CD4-positive, alpha-beta T cell treated with Interferon alpha-2 for 1 hour (primary cell): ENCODE data around the gene SAMD9.
"Not testable (repeated sequence)": the region's sequence is repeated elsewhere in the genome, so short reads cannot be mapped to it uniquely, and the experiment has no call there.

Source experiments
- DNase-seq, 2 donors: peaks; one replicate each; pipeline ENCODE4 v3.0.0-alpha.2; 2020 to 2022

The SAMD9 gene

GRCh38 chr7:93119191-93119905 lies 1.6 kb upstream of the SAMD9 start:
- DNase-seq: no peak

- DNase-seq: peak in 1 of 2 donors; percentile 42
Measured at GRCh38 chr7:93117327-93117726, 452 bp downstream of the SAMD9 start.

DNA sequence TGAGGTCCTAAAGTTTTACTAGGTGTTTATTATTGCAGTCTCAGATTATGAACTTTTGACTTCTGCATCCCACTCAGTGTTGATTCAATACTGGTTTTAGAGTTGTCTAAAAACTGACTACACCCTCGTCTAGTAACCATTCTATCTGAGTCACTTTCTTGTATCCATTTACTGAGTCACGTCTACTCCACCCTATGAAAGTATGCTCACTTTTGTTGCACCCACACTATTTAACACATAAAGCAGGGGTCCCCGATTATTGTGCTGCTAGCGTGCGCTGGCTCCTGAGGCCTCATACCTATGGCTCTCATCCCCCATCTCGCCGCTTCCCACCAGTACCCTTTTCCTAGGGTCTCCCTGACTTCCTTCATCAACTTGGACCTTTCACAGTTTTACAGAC lies 2.0 kb downstream of the SAMD9 start:
- peak in 1 of 2 donors; percentile 23 for DNase-seq

DNA sequence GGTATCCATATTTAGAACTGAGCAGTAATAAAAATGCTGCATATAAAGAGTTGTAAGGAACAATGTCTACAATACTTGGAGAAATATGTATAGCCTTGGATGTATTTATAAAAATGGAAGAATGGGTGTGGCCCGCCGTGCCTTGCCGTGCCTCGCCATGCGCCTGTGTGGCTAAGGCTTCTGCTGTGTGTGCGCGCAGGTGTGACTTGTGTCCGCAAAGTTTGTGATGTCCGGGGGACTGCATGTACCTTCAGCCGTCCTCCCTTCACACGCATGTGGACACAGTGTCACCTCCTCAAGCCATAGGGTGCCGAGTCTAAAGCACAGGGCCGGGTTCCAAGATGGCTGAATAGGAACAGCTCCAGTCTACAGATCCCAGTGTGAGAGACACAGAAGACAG lies 9.8 kb downstream of the SAMD9 start:
- no peak for DNase-seq

DNA sequence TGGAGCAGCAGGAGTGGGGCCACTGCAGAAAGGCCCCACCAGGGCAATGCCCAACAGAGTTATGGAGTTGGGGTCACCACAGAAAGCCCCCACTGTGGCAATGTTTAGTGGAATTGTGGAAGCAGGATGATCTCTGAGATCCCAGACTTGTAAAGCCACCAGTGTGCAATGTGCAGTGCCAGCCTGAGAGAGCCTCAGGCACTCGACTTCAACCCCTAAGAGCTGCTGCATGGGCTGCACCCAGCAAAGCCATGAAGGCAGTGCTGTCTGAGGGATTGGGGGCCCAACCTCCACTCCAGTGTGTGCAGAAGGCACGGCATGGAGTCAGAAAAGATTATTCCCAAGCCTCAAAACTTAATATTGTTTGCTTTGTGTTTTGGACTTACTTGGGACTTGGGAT lies 20.4 kb downstream of the SAMD9 start:
- DNase-seq: no peak

DNA sequence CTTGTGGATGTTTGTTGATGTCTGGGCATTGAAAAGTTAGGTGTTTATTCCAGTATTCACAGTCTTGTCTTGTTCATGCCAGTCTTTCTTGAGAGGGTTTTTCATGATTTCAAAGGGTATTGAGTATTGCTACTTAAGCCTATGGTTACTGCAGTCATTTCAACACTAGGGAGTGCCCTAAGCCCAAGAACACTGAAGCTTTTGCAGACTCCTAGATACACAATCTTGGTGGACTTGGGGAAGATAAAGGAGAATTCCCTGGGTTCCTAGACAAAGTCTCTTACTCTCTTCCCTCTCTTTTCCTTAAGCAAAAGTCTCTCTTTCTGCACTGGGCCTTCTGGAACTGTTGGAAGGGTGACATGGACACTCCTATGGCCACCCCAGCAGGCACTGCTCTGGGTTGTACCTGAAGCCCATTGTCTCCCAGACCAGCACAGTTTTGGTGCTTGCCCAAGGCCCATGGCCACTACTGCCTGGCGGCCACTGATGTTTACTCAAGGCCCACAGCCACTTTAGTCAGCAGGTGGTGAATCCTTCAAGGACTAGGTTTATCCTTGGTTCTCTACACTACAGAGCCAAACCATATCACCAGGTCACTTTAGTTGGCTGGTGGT lies 24.9 kb downstream of the SAMD9 start:
- DNase-seq: no peak

- not testable (repeated sequence) for DNase-seq
Measured at GRCh38 chr7:93073357-93073756, 44.4 kb downstream of the SAMD9 start.

DNA sequence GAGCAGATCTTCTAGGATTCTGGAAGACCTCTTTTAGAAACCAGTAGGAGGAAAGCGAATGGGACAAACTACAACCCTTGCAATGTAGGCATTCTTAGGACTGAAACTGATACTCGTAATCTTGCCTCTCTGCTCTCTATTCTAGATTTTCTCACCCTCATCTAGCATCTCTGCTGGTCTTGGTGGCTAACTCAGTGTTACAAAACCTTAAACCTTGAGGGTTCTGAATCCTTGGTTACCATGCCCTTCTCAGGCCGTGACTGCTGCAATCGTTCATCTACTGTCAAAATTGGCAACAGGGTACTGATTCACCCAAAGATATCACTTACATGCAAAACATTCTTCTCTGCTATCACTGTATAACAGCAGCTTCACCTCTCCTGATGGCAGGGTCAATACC lies 55.2 kb downstream of the SAMD9 start:
- DNase-seq: no peak

GRCh38 chr7:93060865-93061264 lies 56.9 kb downstream of the SAMD9 start:
- no peak for DNase-seq

- no peak for DNase-seq
Measured at GRCh38 chr7:93060025-93060424, 57.8 kb downstream of the SAMD9 start.

DNA sequence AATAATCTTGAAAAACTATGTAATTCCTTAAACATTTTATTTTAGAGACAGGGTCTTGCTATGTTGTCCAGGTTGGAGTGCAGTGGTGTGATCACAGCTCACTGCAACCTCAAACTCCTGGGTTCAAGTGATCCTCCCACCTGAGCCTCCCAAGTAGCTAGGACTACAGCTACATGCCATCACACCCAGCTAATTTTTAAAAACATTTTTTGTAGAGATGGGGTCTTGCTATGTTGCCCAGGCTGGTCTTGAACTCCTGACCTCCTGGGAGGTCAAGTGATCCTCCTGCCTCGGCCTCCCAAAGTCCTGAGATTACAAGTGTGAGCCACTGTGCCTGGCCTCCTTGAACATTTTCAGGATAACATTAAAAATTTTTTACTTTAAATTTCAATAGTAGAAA lies 61.2 kb downstream of the SAMD9 start:
- DNase-seq: not testable (repeated sequence)

DNA sequence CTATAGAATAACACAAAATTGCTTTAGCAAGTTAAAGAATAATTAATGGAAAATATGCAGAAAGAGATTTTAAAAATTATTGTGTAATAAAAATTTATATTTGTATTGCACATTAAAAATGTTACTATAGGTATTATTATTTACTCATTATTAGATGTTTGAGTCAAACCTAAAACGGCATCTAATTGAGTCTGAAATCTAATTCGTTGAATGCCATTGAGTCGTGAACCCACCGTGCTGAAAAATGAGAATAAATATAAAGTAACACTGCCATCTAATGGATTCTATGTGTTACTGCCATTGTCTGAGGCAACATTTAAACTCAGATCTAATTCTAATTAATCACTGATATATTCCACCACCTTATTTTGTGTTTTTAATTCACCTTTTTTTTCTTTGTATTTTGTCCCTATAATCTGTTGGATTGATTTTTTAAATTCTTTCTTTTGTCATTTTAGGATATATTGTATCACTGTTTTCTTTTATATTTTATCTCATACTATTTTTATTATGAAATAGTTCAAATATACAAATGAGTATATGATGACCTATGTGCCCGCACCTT lies 62.2 kb downstream of the SAMD9 start:
- peak in 1 of 2 donors; percentile 61 for DNase-seq

DNA sequence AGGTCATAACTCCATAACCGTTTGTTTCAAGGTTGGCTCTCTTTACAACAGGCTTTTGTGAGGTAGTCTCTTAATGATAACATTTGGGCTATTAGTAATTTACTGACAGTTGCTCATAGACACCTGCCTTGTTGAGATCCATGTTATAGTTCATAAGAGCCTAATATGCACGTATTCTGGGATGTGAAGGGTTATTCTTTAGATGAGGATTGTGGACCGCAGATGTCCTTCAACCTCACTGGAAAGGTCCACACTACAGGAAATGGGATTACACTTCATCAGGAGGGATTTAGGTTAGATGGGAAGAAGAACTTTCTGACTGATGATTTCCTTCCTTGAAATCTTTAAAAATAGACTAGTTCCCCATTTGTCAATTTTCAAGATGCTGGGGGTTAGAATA lies 62.8 kb downstream of the SAMD9 start:
- no peak for DNase-seq

DNA sequence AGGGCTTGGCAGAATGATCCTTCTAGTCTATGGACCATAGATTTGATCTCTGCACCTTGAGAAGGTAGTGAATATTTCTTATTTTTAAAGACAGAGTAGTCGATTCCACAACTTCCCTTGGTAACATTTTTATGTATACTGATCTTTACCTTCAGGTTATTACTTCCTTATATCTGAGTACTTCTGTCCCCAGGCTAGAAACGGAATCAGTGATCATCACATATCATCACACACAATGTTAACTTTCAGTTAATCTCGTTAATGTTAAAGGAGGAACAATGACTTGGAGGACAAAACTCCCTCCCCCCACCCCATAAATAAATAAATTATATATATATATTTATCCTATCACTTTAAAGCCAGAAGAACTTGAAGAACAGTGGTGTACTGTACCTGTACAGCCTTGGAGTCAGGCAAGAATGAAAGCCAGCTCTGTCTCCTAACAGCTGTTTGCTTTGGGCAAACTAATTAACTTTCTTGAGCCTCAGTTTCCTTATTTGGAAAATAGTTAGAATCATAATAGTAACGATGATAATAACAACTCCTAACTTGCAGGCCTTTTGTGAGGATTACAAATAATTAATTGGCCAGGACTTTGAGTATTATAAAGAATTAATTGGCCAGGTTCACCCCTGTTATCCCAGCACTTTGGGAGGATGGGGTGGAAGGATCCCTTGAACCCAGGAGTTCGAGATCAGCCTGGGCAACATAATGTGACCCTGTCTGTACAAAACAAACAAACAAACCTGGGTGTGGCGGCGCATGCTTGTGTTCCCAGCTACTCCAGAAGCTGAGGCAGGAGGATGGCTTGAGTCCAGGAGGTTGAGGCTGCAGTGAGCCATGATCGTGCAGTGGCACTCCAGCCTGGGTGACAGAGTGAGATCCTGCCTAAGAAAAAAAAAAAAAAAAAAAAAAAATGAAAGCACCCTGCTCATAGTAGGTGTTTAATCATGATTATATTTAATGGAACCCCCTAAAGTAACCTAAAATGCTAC lies 63.5 kb downstream of the SAMD9 start:
- no peak for DNase-seq

- no peak for DNase-seq
Measured at GRCh38 chr7:93053209-93053948, 64.4 kb downstream of the SAMD9 start.

DNA sequence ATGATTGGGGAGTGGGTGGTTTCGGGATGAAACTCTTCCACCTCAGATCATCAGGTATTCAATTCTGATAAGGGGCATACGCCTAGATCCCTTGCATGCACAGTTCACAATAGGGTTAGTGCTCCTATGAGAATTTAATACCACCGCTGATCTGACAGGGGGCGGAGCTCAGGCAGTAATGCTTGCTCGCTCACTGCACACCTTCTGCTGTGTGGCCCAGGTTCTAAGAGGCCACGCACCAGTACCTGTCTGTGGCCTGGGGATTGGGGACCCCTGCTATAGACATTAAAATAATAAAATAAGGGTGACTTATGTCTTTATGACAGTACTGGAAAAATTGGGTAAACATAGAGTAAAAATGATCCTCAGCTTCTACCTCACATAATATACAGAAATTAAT lies 66.1 kb downstream of the SAMD9 start:
- no peak for DNase-seq
